IMR-90 (cell line): ENCODE measurements around the gene CCNI. TPM values are rescaled to one million over a fixed set of nuclear protein-coding genes. Genes with fewer than 3 reads are reported as not detected.

ENCODE experiments used
- ATAC-seq: fragments of 200-7000 bp; cut with Tn5 transposase; 2 replicates; pipeline ENCODE4 v1.9.1; 2020; ENCODE audit warnings: low read depth, mild to moderate bottlenecking, moderate library complexity
- BruUV-seq: library from RNA; stranded (reverse); fragments of 400-500 nt; replicated peaks from 2 replicates; lab custom pipeline; 2021; lab: Mats Ljungman, UMichigan
- CTCF ChIA-PET: fragments of 300-600 bp; formaldehyde crosslinking; extraction: SDS; loops from one replicate; lab custom pipeline; 2021; ENCODE audit warnings: antibody characterized with exemption; lab: Yijun Ruan, JAX
- POLR2A ChIA-PET: fragments of 300-600 bp; sonication (Branson Sonifier 250); formaldehyde crosslinking; loops from one replicate; lab custom pipeline; 2022; ENCODE audit warnings: antibody characterized with exemption; ENCODE audit not compliant: unreplicated experiment; lab: Charles Lee
- DNase-seq: peaks from one replicate; pipeline ENCODE4 v3.0.0; 2013
- H2AFZ ChIP-seq: replicated peaks from 2 replicates; pipeline ENCODE3; 2013; ENCODE audit warnings: low read length, mild to moderate bottlenecking; ENCODE audit not compliant: poor library complexity
- H2AK5ac ChIP-seq: 2 replicates; pipeline ENCODE4 v1.6.1; 2013; ENCODE audit warnings: low read depth, low read length, inconsistent platforms
- H2AK9ac ChIP-seq: replicated peaks from 2 replicates; pipeline ENCODE3; 2013; ENCODE audit warnings: mild to moderate bottlenecking, low read depth, low read length, moderate library complexity; ENCODE audit not compliant: poor library complexity
- H2BK120ac ChIP-seq: 2 replicates; pipeline ENCODE4 v1.6.1; 2013; ENCODE audit warnings: low read depth, low read length, inconsistent platforms
- H2BK15ac ChIP-seq: 3 replicates; pipeline ENCODE4 v1.6.1; 2013; ENCODE audit warnings: low read depth, low read length, inconsistent platforms
- H2BK20ac ChIP-seq: 2 replicates; pipeline ENCODE4 v1.6.1; 2013; ENCODE audit warnings: low read depth, mild to moderate bottlenecking, inconsistent platforms, low read length, moderate library complexity
- H2BK5ac ChIP-seq: 2 replicates; pipeline ENCODE4 v1.6.1; 2013; ENCODE audit warnings: mild to moderate bottlenecking, low read depth, low read length, inconsistent platforms; ENCODE audit not compliant: poor library complexity, severe bottlenecking
- H3K14ac ChIP-seq: replicated peaks from 2 replicates; pipeline ENCODE4 v1.6.1; 2013; ENCODE audit warnings: low read depth, low read length, inconsistent platforms
- H3K18ac ChIP-seq: 2 replicates; pipeline ENCODE4 v1.6.1; 2013; ENCODE audit warnings: low read depth, low read length, control low read depth
- H3K23ac ChIP-seq: 2 replicates; pipeline ENCODE4 v1.6.1; 2013; ENCODE audit warnings: low read depth, low read length, inconsistent platforms
- H3K27ac ChIP-seq: 2 replicates; pipeline ENCODE4 v1.5.1; 2013; ENCODE audit warnings: mild to moderate bottlenecking, control low read depth, low read length; ENCODE audit not compliant: insufficient read depth
- H3K27me3 ChIP-seq: 2 replicates; pipeline ENCODE4 v1.6.1; 2013; ENCODE audit warnings: low read length; ENCODE audit not compliant: control insufficient read depth, insufficient read depth
- H3K36me3 ChIP-seq: 2 replicates; pipeline ENCODE4 v1.6.1; 2013; ENCODE audit warnings: low read length, mixed read lengths; ENCODE audit not compliant: control insufficient read depth, insufficient read depth
- H3K4ac ChIP-seq: 2 replicates; pipeline ENCODE4 v1.6.1; 2013; ENCODE audit warnings: low read depth, low read length, inconsistent platforms
- H3K4me1 ChIP-seq: 2 replicates; pipeline ENCODE4 v1.6.1; 2013; ENCODE audit warnings: low read length, mixed read lengths; ENCODE audit not compliant: control insufficient read depth, insufficient read depth
- H3K4me2 ChIP-seq: 2 replicates; pipeline ENCODE4 v1.6.1; 2013; ENCODE audit warnings: low read depth, mild to moderate bottlenecking, control low read depth, low read length, moderate library complexity
- H3K4me3 ChIP-seq: 2 replicates; pipeline ENCODE4 v1.5.1; 2013; ENCODE audit warnings: low read depth, mild to moderate bottlenecking, control low read depth, low read length, moderate library complexity; ENCODE audit not compliant: insufficient read depth
- H3K56ac ChIP-seq: 2 replicates; pipeline ENCODE4 v1.6.1; 2013; ENCODE audit warnings: low read length, inconsistent platforms; ENCODE audit not compliant: insufficient read depth; ENCODE audit errors: extremely low read depth
- H3K79me1 ChIP-seq, 2 experiments: 2 replicates each; pipeline ENCODE4 v1.6.1; 2013; ENCODE audit warnings: low read length in 2 of 2, inconsistent platforms in 1 of 2, low read depth in 1 of 2
- H3K9ac ChIP-seq: 2 replicates; pipeline ENCODE4 v1.6.1; 2013; ENCODE audit warnings: low read depth, low read length, control low read depth
- H3K9me1 ChIP-seq: 2 replicates; pipeline ENCODE4 v1.6.1; 2013; ENCODE audit warnings: low read length, inconsistent platforms; ENCODE audit not compliant: insufficient read depth
- H3K9me3 ChIP-seq: 2 replicates; pipeline ENCODE4 v1.6.1; 2013; ENCODE audit warnings: low read length; ENCODE audit not compliant: control insufficient read depth, insufficient read depth
- H4K20me1 ChIP-seq: 2 replicates; pipeline ENCODE4 v1.6.1; 2013; ENCODE audit warnings: low read length, inconsistent platforms; ENCODE audit not compliant: insufficient read depth
- H4K5ac ChIP-seq: 2 replicates; pipeline ENCODE4 v1.6.1; 2013; ENCODE audit warnings: mild to moderate bottlenecking, low read depth, low read length, control low read depth
- H4K8ac ChIP-seq, 2 experiments: 2 replicates each; pipeline ENCODE4 v1.6.1; 2013; ENCODE audit warnings: low read depth in 2 of 2, low read length in 2 of 2, control low read depth in 1 of 2, inconsistent platforms in 1 of 2
- H4K91ac ChIP-seq: 2 replicates; pipeline ENCODE4 v1.6.1; 2013; ENCODE audit warnings: low read depth, low read length, inconsistent platforms; ENCODE audit not compliant: insufficient read depth
- CEBPB ChIP-seq: IDR thresholded peaks from 2 replicates; pipeline ENCODE4 v1.6.1; 2012; ENCODE audit warnings: low read depth, low read length, improper control_type of control experiment
- MAFK ChIP-seq: IDR thresholded peaks from 2 replicates; pipeline ENCODE4 v1.6.1; 2012; ENCODE audit warnings: low read depth, low read length, improper control_type of control experiment
- MAZ ChIP-seq: IDR thresholded peaks from 2 replicates; pipeline ENCODE4 v1.6.1; 2012; ENCODE audit warnings: low read depth, mild to moderate bottlenecking, low read length, improper control_type of control experiment, moderate library complexity, borderline replicate concordance
- NFE2L2 ChIP-seq: fragments of 150-350 bp; IDR thresholded peaks from 2 replicates; pipeline ENCODE4 v1.6.1; 2016; ENCODE audit warnings: low read depth, mild to moderate bottlenecking, low read length
- RCOR1 ChIP-seq: IDR thresholded peaks from 2 replicates; pipeline ENCODE4 v1.6.1; 2012; ENCODE audit warnings: mild to moderate bottlenecking, low read length, improper control_type of control experiment; ENCODE audit not compliant: insufficient replicate concordance
- SMC3 ChIP-seq: fragments of 150-350 bp; IDR thresholded peaks from 2 replicates; pipeline ENCODE4 v1.6.1; 2016; ENCODE audit warnings: low read depth, mild to moderate bottlenecking, antibody characterized with exemption, low read length, moderate library complexity
- WGBS, 2 experiments: methylation state at CpG; one replicate each; pipeline versions ENCODE4 v1.1.5 to v1.1.7; 2013; ENCODE audit warnings: missing lambda C conversion rate in 2 of 2; ENCODE audit not compliant: insufficient read length in 1 of 2; ENCODE audit errors: extremely low coverage in 2 of 2; 5-methylcytosine and 5-hydroxymethylcytosine counted together
- dilution Hi-C: fragments of 300-500 bp; cut with HindIII; formaldehyde crosslinking; loops from one replicate; pipeline ENCODE4 v1.14.3; 2018; ENCODE audit warnings: low sequenced_read_pairs; ENCODE audit not compliant: unreplicated experiment
- in situ Hi-C: fragments of 300-500 bp; cut with MboI; formaldehyde crosslinking; loops from 3 replicates; pipeline ENCODE4 v1.14.3; 2019; ENCODE audit warnings: low sequenced_read_pairs, inconsistent platforms, mixed read lengths
- intact Hi-C: fragments of 100-400 bp; cut with micrococcal nuclease; formaldehyde crosslinking; loops from 2 replicates; pipeline ENCODE4 v1.10.0; 2022
- polyA plus RNA-seq, 3 experiments: library from polyadenylated mRNA; depleted of rRNA; stranded (reverse); fragments of >200 nt; gene quantifications; 2 replicates each; pipeline ENCODE4 v1.2.3, GENCODE V29; 2012; ENCODE audit warnings: low replicate concordance in 1 of 3
- total RNA-seq: library from RNA; depleted of rRNA; stranded (reverse); fragments of >200 nt; gene quantifications from 2 replicates; pipeline ENCODE4 v1.2.3, GENCODE V29; 2012
- TF ChIP-seq, protein P1 (sequence below): conservative IDR thresholded peaks from 2 replicates; pipeline ENCODE4 v1.5.1; 2012; ENCODE audit warnings: mild to moderate bottlenecking, low read depth, low read length, improper control_type of control experiment
- TF ChIP-seq, protein P2 (sequence below): fragments of 150-350 bp; IDR thresholded peaks from 2 replicates; pipeline ENCODE4 v1.6.1; 2017; ENCODE audit warnings: mild to moderate bottlenecking, antibody characterized with exemption, low read length, low read depth

The CCNI gene
- total and polyA plus RNA-seq, 2 of the 4 experiments (the other 2 are of a cell fraction) = 70.1 to 100 TPM

GRCh38 chr4:77045490-77045889 lies 30.3 kb downstream of the CCNI start:
- no peak overlapping the region for H3K18ac ChIP-seq
- no peak overlapping the region for H2AFZ ChIP-seq
- no peak overlapping the region for H3K56ac ChIP-seq
- no peak overlapping the region for H4K5ac ChIP-seq
- H3K4ac ChIP-seq = no peak overlapping the region
- H3K9ac ChIP-seq = no peak overlapping the region
- no peak for ATAC-seq
- peaks cover 7% of the 10 kb centered on the region; the same call in 1 of the 2 replicates for H4K20me1 ChIP-seq
- H3K27me3 ChIP-seq = no peaks in the 10 kb centered on the region
- H3K4me2 ChIP-seq = no peak overlapping the region
- H3K9me1 ChIP-seq = 0 out of 2 replicates have a peak, but pooled peaks cover 9% of the 10 kb centered on the region
- no peak overlapping the region for H2BK15ac ChIP-seq
- no peak overlapping the region for H4K8ac ChIP-seq
- H3K79me1 ChIP-seq = peaks cover 15 to 62% of the 10 kb centered on the region in 2 experiments
- H3K4me3 ChIP-seq = no peak overlapping the region
- H2BK5ac ChIP-seq = no peak overlapping the region
- H3K14ac ChIP-seq = no peak overlapping the region
- dilution Hi-C loops = no loop called here
- no peak overlapping the region for H3K27ac ChIP-seq
- in situ Hi-C loops = loop anchor here (10.0 kb wide), 1 partner anchor 611 kb away; the partner anchor contains the start of gene SHROOM3
- no peak overlapping the region for H2BK20ac ChIP-seq
- no peak overlapping the region for H2AK5ac ChIP-seq
- H4K91ac ChIP-seq = no peak overlapping the region
- peaks cover 16% of the 10 kb centered on the region for H3K36me3 ChIP-seq
- H3K23ac ChIP-seq = no peak overlapping the region
- WGBS, 2 experiments = no CpG with 5 or more reads among the region's 4 CpGs
- peaks cover 8% of the 10 kb centered on the region for H3K4me1 ChIP-seq
- peak; percentile 49 for DNase-seq
- H2AK9ac ChIP-seq = no peak overlapping the region
- ChIA-PET CTCF (interaction anchor here (0.9 to 1.1 kb wide), 2 partner anchors 45 to 158 kb away, joined by 3 read pairs; no protein-coding TSS in a partner anchor), POLR2A (no interaction called here)
- BruUV-seq = no TSS peak
- intact Hi-C loops = loop anchor here (10.0 kb wide), 1 partner anchor 611 kb away; the partner anchor contains the start of gene SHROOM3
- H3K9me3 ChIP-seq = no peaks in the 10 kb centered on the region
- no peak for TF ChIP-seq RCOR1
- TF ChIP-seq, protein P1, sequence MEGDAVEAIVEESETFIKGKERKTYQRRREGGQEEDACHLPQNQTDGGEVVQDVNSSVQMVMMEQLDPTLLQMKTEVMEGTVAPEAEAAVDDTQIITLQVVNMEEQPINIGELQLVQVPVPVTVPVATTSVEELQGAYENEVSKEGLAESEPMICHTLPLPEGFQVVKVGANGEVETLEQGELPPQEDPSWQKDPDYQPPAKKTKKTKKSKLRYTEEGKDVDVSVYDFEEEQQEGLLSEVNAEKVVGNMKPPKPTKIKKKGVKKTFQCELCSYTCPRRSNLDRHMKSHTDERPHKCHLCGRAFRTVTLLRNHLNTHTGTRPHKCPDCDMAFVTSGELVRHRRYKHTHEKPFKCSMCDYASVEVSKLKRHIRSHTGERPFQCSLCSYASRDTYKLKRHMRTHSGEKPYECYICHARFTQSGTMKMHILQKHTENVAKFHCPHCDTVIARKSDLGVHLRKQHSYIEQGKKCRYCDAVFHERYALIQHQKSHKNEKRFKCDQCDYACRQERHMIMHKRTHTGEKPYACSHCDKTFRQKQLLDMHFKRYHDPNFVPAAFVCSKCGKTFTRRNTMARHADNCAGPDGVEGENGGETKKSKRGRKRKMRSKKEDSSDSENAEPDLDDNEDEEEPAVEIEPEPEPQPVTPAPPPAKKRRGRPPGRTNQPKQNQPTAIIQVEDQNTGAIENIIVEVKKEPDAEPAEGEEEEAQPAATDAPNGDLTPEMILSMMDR = 0 out of 2 replicates have a peak, but pooled peaks have one; percentile 13
- TF ChIP-seq NFE2L2 = no peak
- TF ChIP-seq MAFK = no peak
- TF ChIP-seq SMC3 = 0 out of 2 replicates have a peak, but pooled peaks have one; percentile 11
- TF ChIP-seq, protein P2, sequence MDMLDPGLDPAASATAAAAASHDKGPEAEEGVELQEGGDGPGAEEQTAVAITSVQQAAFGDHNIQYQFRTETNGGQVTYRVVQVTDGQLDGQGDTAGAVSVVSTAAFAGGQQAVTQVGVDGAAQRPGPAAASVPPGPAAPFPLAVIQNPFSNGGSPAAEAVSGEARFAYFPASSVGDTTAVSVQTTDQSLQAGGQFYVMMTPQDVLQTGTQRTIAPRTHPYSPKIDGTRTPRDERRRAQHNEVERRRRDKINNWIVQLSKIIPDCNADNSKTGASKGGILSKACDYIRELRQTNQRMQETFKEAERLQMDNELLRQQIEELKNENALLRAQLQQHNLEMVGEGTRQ = no peak
- no peak for TF ChIP-seq CEBPB
- TF ChIP-seq MAZ = no peak
- H2BK120ac ChIP-seq = no peak overlapping the region
